Liver (tissue), 9 donors: ENCODE data around the gene CARD11. TPM values are rescaled to one million over a fixed set of nuclear protein-coding genes. Genes with fewer than 3 reads are reported as not detected.

ENCODE experiments used
- DNase-seq: peaks from one replicate; pipeline ENCODE4 v3.0.0-alpha.2; 2017; ENCODE audit warnings: low spot score
- H3K27ac ChIP-seq, 2 donors: one replicate each; pipeline ENCODE4 v1.7.0; 2013; ENCODE audit warnings: inconsistent platforms in 2 of 2, low read length in 2 of 2, control low read depth in 1 of 2, low read depth in 1 of 2, mild to moderate bottlenecking in 1 of 2
- H3K27me3 ChIP-seq, 4 donors: one replicate each; pipeline versions ENCODE4 v1.6.1 to v1.7.0; 2013; ENCODE audit warnings: low read length in 3 of 4, inconsistent platforms in 1 of 4, mild to moderate bottlenecking in 1 of 4, moderate library complexity in 1 of 4; ENCODE audit not compliant: control insufficient read depth in 4 of 4, insufficient read depth in 4 of 4
- H3K36me3 ChIP-seq, 4 donors: one replicate each; pipeline versions ENCODE4 v1.6.1 to v1.7.0; 2013; ENCODE audit warnings: low read length in 3 of 4, mild to moderate bottlenecking in 3 of 4, low read depth in 1 of 4, moderate library complexity in 1 of 4; ENCODE audit not compliant: control insufficient read depth in 4 of 4, insufficient read depth in 3 of 4
- H3K4me1 ChIP-seq, 4 donors: one replicate each; pipeline versions ENCODE4 v1.6.1 to v1.7.0; 2013; ENCODE audit warnings: low read length in 3 of 4, mild to moderate bottlenecking in 3 of 4, moderate library complexity in 1 of 4; ENCODE audit not compliant: control insufficient read depth in 4 of 4, insufficient read depth in 4 of 4
- H3K4me3 ChIP-seq, 3 donors: one replicate each; pipeline versions ENCODE4 v1.6.1 to v1.7.0; 2013; ENCODE audit warnings: low read length in 3 of 3, control low read depth in 1 of 3, low read depth in 1 of 3, mild to moderate bottlenecking in 1 of 3
- H3K9ac ChIP-seq, 2 donors: one replicate each; pipeline ENCODE4 v1.7.0; 2013; ENCODE audit warnings: low read length in 2 of 2, mild to moderate bottlenecking in 2 of 2, moderate library complexity in 2 of 2, control low read depth in 1 of 2, low read depth in 1 of 2
- H3K9me3 ChIP-seq, 4 donors: one replicate each; pipeline versions ENCODE4 v1.6.1 to v1.7.0; 2013; ENCODE audit warnings: low read length in 3 of 4; ENCODE audit not compliant: control insufficient read depth in 4 of 4
- EGR1 ChIP-seq, 2 donors: IDR thresholded peaks; 2 replicates each; pipeline ENCODE4 v1.6.1; 2016 to 2018; ENCODE audit warnings: antibody characterized with exemption in 2 of 2, low read depth in 2 of 2
- FOXA1 ChIP-seq: IDR thresholded peaks from 2 replicates; pipeline ENCODE4 v1.6.1; 2016; ENCODE audit warnings: antibody characterized with exemption
- FOXA2 ChIP-seq: IDR thresholded peaks from 2 replicates; pipeline ENCODE4 v1.6.1; 2016; ENCODE audit warnings: antibody characterized with exemption
- GABPA ChIP-seq, 2 donors: IDR thresholded peaks in 1 of 2; conservative IDR thresholded peaks in 1 of 2; 2 replicates each; pipeline ENCODE4 v1.6.1; 2016; ENCODE audit warnings: antibody characterized with exemption in 2 of 2, mild to moderate bottlenecking in 1 of 2, moderate library complexity in 1 of 2
- HNF4A ChIP-seq, 2 donors: conservative IDR thresholded peaks; 2 replicates each; pipeline ENCODE4 v1.6.1; 2016; ENCODE audit warnings: antibody characterized with exemption in 2 of 2, mild to moderate bottlenecking in 2 of 2
- HNF4G ChIP-seq: IDR thresholded peaks from 2 replicates; pipeline ENCODE4 v1.6.1; 2016; ENCODE audit warnings: antibody characterized with exemption
- JUND ChIP-seq, 2 donors: IDR thresholded peaks; 2 replicates each; pipeline ENCODE4 v1.6.1; 2016; ENCODE audit warnings: antibody characterized with exemption in 2 of 2
- MAX ChIP-seq: IDR thresholded peaks from 2 replicates; pipeline ENCODE4 v1.6.1; 2016; ENCODE audit warnings: antibody characterized with exemption
- NR2F2 ChIP-seq: IDR thresholded peaks from 2 replicates; pipeline ENCODE4 v1.6.1; 2016; ENCODE audit warnings: antibody characterized with exemption
- RAD21 ChIP-seq, 2 donors: IDR thresholded peaks; 2 replicates each; pipeline ENCODE4 v1.6.1; 2016; ENCODE audit warnings: antibody characterized with exemption in 2 of 2, mild to moderate bottlenecking in 2 of 2
- REST ChIP-seq: IDR thresholded peaks from 2 replicates; pipeline ENCODE4 v1.6.1; 2016; ENCODE audit warnings: antibody characterized with exemption, mild to moderate bottlenecking
- RXRA ChIP-seq, 2 donors: IDR thresholded peaks; 2 replicates each; pipeline ENCODE4 v1.6.1; 2017 to 2018; ENCODE audit warnings: antibody characterized with exemption in 2 of 2, mild to moderate bottlenecking in 1 of 2
- SP1 ChIP-seq: IDR thresholded peaks from 2 replicates; pipeline ENCODE4 v1.6.1; 2018; ENCODE audit warnings: antibody characterized with exemption, mild to moderate bottlenecking
- TAF1 ChIP-seq: conservative IDR thresholded peaks from 2 replicates; pipeline ENCODE4 v1.6.1; 2016; ENCODE audit warnings: antibody characterized with exemption, mild to moderate bottlenecking
- YY1 ChIP-seq: IDR thresholded peaks from 2 replicates; pipeline ENCODE4 v1.6.1; 2016; ENCODE audit warnings: antibody characterized with exemption, mild to moderate bottlenecking
- ZBTB33 ChIP-seq: IDR thresholded peaks from 2 replicates; pipeline ENCODE4 v1.6.1; 2016; ENCODE audit warnings: antibody characterized with exemption
- WGBS: extraction: QIAGEN DNeasy Blood & Tissue Kit; methylation state at CpG from one replicate; pipeline ENCODE4 v1.1.7; 2013; 5-methylcytosine and 5-hydroxymethylcytosine counted together
- polyA plus RNA-seq, 2 donors: library from polyadenylated mRNA; stranded (reverse) in 1 of 2; unstranded in 1 of 2; fragments of 200-250 nt in 1 of 2; fragments of >200 nt in 1 of 2; fragmentation: Nextera tagmentation in 1 of 2; extraction: Ambion mirVana in 1 of 2; gene quantifications; one replicate each; pipeline versions ENCODE4 v1.2.1 to v1.2.3, GENCODE V29; 2013 to 2015
- total RNA-seq, 2 donors: library from RNA; depleted of rRNA; stranded (reverse); fragments of >200 nt; gene quantifications; one replicate each; pipeline ENCODE4 v1.2.3, GENCODE V29; 2014
- TF ChIP-seq, protein P1 (sequence below): IDR thresholded peaks from 2 replicates; pipeline ENCODE4 v1.6.1; 2016; ENCODE audit warnings: antibody characterized with exemption
- TF ChIP-seq, protein P2 (sequence below): fragments of 150-350 bp; IDR thresholded peaks from 2 replicates; pipeline ENCODE4 v1.5.1; 2017; ENCODE audit warnings: improper control_type of control experiment, low read depth, low read length; ENCODE audit not compliant: missing input control
- donor health status: healthy.
- donor health status: healthy.
- donor health status: healthy.
- donor health status: healthy.
- donor health status: healthy.

CARD11 gene
- total and polyA plus RNA-seq, 4 donors = 0.42 to 1.3 (median 0.83) TPM

DNA sequence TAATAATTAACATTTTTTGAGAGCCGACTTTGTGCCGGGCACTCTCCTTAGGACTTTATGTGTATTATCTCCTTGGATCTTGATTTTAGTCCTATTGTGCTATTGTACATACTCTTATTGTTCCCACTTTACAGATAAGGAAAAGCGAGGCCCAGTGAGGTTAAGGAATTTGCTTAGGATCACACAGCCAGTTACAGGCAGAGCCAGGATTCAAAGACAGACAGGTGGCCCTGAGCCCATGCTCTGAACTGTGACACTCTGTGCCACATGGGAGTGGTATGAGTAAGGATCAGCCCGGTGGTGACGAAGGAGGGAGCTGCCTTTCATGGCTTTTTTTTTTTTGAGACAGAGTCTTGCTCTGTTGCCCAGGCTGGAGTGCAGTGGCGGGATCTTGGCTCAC is 183.7 kb downstream of the CARD11 start:
- no peak for DNase-seq
- WGBS = 95% methylated on average over 6 of the region's 6 CpGs

More for the DNA sequence above, 183.7 kb downstream of the CARD11 start:
- Histone ChIP-seq H3K27me3 (no peaks in the 10 kb centered on the region), H3K9ac (no peak overlapping the region), H3K36me3 (no peaks in the 10 kb centered on the region), H3K4me3 (no peak overlapping the region), H3K27ac (no peak overlapping the region), H3K4me1 (peaks cover 0 to 3% (median 0%) of the 10 kb centered on the region in 4 donors), H3K9me3 (no peaks in the 10 kb centered on the region)
- TF ChIP-seq HNF4A (conservative IDR thresholded peaks at IDR 0.05) (no peak), TAF1 (no peak), REST (no peak), RAD21 (IDR thresholded peaks at IDR 0.05) (no peak), GABPA (IDR thresholded peaks at IDR 0.05 in 1 of 2, conservative IDR thresholded peaks at IDR 0.05 in 1 of 2) (no peak), ZBTB33 (no peak), FOXA2 (no peak), NR2F2 (no peak), FOXA1 (no peak), JUND (IDR thresholded peaks at IDR 0.05) (no peak), YY1 (no peak), SP1 (no peak), HNF4G (no peak), RXRA (IDR thresholded peaks at IDR 0.05) (no peak), MAX (no peak), EGR1 (IDR thresholded peaks at IDR 0.05; ENCODE audit: low read depth in 2 of 2) (no peak)
- TF ChIP-seq, protein P1, sequence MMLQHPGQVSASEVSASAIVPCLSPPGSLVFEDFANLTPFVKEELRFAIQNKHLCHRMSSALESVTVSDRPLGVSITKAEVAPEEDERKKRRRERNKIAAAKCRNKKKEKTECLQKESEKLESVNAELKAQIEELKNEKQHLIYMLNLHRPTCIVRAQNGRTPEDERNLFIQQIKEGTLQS = no peak
- TF ChIP-seq, protein P2, sequence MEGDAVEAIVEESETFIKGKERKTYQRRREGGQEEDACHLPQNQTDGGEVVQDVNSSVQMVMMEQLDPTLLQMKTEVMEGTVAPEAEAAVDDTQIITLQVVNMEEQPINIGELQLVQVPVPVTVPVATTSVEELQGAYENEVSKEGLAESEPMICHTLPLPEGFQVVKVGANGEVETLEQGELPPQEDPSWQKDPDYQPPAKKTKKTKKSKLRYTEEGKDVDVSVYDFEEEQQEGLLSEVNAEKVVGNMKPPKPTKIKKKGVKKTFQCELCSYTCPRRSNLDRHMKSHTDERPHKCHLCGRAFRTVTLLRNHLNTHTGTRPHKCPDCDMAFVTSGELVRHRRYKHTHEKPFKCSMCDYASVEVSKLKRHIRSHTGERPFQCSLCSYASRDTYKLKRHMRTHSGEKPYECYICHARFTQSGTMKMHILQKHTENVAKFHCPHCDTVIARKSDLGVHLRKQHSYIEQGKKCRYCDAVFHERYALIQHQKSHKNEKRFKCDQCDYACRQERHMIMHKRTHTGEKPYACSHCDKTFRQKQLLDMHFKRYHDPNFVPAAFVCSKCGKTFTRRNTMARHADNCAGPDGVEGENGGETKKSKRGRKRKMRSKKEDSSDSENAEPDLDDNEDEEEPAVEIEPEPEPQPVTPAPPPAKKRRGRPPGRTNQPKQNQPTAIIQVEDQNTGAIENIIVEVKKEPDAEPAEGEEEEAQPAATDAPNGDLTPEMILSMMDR = no peak
